SK-N-MC (cell line): Measurements from ENCODE around the gene AATK.

Source experiments
- EZH2 ChIP-seq: fragments of 200-600 bp; sonication (generic); IDR thresholded peaks from one replicate; pipeline ENCODE4 v1.6.1; 2017; ENCODE audit warnings: antibody characterized with exemption
- POLR2AphosphoS5 ChIP-seq: IDR thresholded peaks from 2 replicates; pipeline ENCODE4 v1.6.1; 2012; ENCODE audit warnings: mild to moderate bottlenecking, low read depth, low read length, borderline replicate concordance

DNA sequence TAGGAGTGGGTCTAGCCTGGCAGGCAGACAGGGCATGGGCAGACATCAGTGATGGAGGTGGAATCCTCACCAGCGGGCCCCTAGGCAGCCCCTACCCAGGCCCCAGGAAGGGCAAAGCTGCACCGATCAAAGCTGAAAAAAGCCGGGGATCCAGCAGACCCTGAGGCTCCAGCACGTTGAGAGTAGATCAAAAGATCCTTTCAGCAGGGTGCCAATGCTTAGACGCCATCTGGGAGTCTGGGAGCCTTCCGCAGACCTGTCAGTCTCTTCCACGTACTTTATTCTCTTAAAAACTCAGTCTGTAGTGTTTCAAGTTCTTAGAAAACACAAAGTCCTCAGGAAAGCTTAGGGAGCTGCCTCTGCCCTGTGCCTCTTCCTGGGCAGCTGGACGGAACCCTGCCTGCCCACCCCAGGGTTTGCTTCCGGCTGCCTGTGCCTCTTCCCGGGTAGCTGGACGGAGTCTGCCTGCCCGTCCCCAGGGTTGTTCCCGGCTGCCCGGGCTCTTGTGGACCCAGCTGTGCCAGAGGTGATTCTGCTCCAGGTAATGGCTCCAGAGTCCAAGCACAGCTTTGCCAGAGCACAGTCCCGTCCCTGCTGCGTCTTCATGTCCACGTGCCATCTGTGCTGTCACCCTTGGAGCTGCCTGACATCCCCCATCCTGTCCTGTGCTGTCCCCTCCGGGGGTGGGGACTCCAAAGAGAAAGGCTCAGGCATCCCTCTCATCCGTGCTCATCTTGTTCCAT is 51.5 kb downstream of the AATK start:
- TF ChIP-seq POLR2AphosphoS5 = no peak
- TF ChIP-seq EZH2 = no peak
